Endothelial cell of umbilical vein (primary cell): ENCODE measurements around the gene TMEM131.

Experiments used
- CTCF ChIP-seq, 2 donors: IDR thresholded peaks; 1 replicate in 1 of 2; 2 replicates in 1 of 2; pipeline ENCODE4 v1.5.1; 2011; ENCODE audit warnings: low read length in 2 of 2, mild to moderate bottlenecking in 2 of 2, moderate library complexity in 2 of 2, control low read depth in 1 of 2, inconsistent platforms in 1 of 2, low read depth in 1 of 2; ENCODE audit not compliant: insufficient read depth in 1 of 2; ENCODE audit errors: extremely low read depth in 1 of 2
- POLR2A ChIP-seq: IDR thresholded peaks from 2 replicates; pipeline ENCODE4 v1.6.1; 2012; ENCODE audit warnings: low read depth, mild to moderate bottlenecking, control low read depth, low read length

GRCh38 chr2:97716695-97717612 lies 278.8 kb downstream of the TMEM131 start:
- TF ChIP-seq CTCF (IDR thresholded peaks at IDR 0.05; ENCODE audit: extremely low read depth in 1 of 2, insufficient read depth in 1 of 2, low read depth in 1 of 2, low read length in 2 of 2): no peak
- TF ChIP-seq POLR2A: no peak
